ENCODE measurements around the gene EPN2.

DNA sequence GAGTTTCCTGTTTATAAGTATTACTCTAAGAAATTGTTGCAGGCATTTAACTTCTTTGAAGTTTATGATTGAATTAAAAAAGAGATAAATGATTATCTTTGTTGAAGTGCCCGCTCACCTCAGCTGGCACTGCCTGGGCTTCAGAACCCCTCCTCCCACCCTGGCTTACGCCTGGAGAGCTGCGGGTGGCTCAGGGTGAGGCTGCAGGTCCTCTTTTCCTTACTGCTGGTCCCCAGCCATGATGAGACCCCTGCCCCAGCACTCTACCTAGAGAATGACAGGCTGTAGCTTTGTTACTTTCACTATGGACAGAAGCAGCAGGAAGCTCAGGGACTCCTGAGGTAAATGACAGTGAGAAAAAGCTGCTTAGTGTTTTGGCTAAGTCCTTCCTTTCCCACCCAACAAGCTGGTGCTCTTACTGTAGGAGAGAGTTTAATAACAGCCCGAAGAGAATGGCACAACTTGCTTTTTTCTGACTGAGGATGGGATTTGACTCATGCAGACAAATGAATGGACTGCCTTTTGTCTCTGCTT, 62.1 kb downstream of the EPN2 start:
- TF ChIP-seq, protein P1, sequence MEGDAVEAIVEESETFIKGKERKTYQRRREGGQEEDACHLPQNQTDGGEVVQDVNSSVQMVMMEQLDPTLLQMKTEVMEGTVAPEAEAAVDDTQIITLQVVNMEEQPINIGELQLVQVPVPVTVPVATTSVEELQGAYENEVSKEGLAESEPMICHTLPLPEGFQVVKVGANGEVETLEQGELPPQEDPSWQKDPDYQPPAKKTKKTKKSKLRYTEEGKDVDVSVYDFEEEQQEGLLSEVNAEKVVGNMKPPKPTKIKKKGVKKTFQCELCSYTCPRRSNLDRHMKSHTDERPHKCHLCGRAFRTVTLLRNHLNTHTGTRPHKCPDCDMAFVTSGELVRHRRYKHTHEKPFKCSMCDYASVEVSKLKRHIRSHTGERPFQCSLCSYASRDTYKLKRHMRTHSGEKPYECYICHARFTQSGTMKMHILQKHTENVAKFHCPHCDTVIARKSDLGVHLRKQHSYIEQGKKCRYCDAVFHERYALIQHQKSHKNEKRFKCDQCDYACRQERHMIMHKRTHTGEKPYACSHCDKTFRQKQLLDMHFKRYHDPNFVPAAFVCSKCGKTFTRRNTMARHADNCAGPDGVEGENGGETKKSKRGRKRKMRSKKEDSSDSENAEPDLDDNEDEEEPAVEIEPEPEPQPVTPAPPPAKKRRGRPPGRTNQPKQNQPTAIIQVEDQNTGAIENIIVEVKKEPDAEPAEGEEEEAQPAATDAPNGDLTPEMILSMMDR (conservative IDR thresholded peaks at IDR 0.05 in 1 of 2, IDR thresholded peaks at IDR 0.05 in 1 of 2; ENCODE audit: low read depth in 1 of 2, low read length in 2 of 2), result no peak
- TF ChIP-seq EZH2 (IDR thresholded peaks at IDR 0.05; ENCODE audit: low read length, missing control alignments), result no peak
